K562 (cell line): ENCODE data around the gene LSM11.

ENCODE experiments used
- CEBPB ChIP-seq: fragments of 450-650 bp; IDR thresholded peaks from 2 replicates; pipeline ENCODE4 v1.6.1; 2016; ENCODE audit warnings: missing genetic modification characterization, missing compliant biosample characterization
- MAZ ChIP-seq, 2 experiments: fragments of 450-650 bp in 1 of 2; sonication (generic) in 1 of 2; formaldehyde crosslinking; IDR thresholded peaks in 1 of 2; conservative IDR thresholded peaks in 1 of 2; 2 replicates each; pipeline versions ENCODE4 v1.4.0 to v1.5.0; 2020; ENCODE audit warnings: mild to moderate bottlenecking in 1 of 2, missing genetic modification reagents in 1 of 2
- RAD21 ChIP-seq, 2 experiments: fragments of 250-450 bp in 1 of 2; fragments of 450-650 bp in 1 of 2; sonication (Bioruptor Pico) in 1 of 2; formaldehyde crosslinking in 1 of 2; IDR thresholded peaks in 1 of 2; conservative IDR thresholded peaks in 1 of 2; 2 replicates each; pipeline versions ENCODE4 v1.4.0 to v1.8.0; 2020 to 2022; ENCODE audit warnings: mild to moderate bottlenecking in 2 of 2, moderate library complexity in 1 of 2
- RBM25 ChIP-seq: fragments of 200-400 bp; formaldehyde crosslinking; IDR thresholded peaks from 2 replicates; pipeline ENCODE4 v1.6.1; 2018; ENCODE audit warnings: low read length, low read depth, moderate library complexity; ENCODE audit not compliant: severe bottlenecking
- SMC3 ChIP-seq: conservative IDR thresholded peaks from 2 replicates; pipeline ENCODE4 v1.6.1; 2011; ENCODE audit warnings: low read depth, low read length, improper control_type of control experiment; ENCODE audit not compliant: insufficient read depth
- SPI1 ChIP-seq: IDR thresholded peaks from 2 replicates; pipeline ENCODE4 v1.6.1; 2011; ENCODE audit warnings: low read depth, low read length, control low read depth, borderline replicate concordance
- TAF7 ChIP-seq: fragments of 450-650 bp; IDR thresholded peaks from 2 replicates; pipeline ENCODE4 v1.6.1; 2016; ENCODE audit warnings: missing genetic modification characterization, missing compliant biosample characterization
- ZNF174 ChIP-seq: fragments of 250-450 bp; sonication (Bioruptor Pico); IDR thresholded peaks from 2 replicates; pipeline ENCODE4 v1.4.0; 2020; ENCODE audit warnings: mild to moderate bottlenecking
- TF ChIP-seq, protein P1 (sequence below): fragments of 250-450 bp; sonication (Bioruptor Pico); IDR thresholded peaks from 2 replicates; pipeline ENCODE4 v1.8.0; 2021; ENCODE audit warnings: moderate library complexity, mild to moderate bottlenecking, inconsistent platforms

DNA sequence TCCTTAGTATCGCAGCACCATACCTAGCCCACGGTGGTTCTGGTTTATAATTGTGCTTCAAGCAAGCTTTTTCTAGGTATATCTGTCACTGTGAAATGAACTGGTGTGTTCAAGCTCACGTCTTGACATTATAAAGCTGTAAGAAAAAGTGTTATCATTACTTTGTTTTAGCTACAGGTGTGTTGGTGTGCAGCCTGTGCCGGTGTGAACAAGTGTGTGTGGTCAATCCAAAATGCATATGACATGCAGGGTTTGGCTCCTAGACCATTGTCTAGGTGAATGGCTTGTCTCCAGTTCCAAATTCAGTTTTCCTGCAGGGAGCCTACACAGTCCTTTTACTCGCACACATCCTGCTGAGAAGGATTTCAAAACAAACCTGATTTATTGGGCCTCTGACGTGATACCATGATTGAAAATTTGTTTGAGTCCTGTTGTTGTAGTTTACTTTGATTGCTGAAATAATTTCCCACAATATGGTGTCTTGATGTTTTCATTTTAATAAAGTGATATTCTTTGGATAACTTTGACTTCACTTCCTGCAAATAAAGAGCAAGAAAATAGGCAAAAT lies 3.7 kb downstream of the LSM11 start:
- no peak for TF ChIP-seq ZNF174 (CRISPR knock-in tag)
- TF ChIP-seq, protein P1, sequence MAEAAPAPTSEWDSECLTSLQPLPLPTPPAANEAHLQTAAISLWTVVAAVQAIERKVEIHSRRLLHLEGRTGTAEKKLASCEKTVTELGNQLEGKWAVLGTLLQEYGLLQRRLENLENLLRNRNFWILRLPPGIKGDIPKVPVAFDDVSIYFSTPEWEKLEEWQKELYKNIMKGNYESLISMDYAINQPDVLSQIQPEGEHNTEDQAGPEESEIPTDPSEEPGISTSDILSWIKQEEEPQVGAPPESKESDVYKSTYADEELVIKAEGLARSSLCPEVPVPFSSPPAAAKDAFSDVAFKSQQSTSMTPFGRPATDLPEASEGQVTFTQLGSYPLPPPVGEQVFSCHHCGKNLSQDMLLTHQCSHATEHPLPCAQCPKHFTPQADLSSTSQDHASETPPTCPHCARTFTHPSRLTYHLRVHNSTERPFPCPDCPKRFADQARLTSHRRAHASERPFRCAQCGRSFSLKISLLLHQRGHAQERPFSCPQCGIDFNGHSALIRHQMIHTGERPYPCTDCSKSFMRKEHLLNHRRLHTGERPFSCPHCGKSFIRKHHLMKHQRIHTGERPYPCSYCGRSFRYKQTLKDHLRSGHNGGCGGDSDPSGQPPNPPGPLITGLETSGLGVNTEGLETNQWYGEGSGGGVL (CRISPR knock-in tag): no peak
- TF ChIP-seq RBM25: no peak
- TF ChIP-seq CEBPB: no peak
- TF ChIP-seq MAZ (CRISPR knock-in tag; conservative IDR thresholded peaks at IDR 0.05 in 1 of 2, IDR thresholded peaks at IDR 0.05 in 1 of 2): no peak
- TF ChIP-seq SPI1: no peak
- TF ChIP-seq TAF7 (tag): no peak
- no peak for TF ChIP-seq RAD21 (CRISPR knock-in tag; conservative IDR thresholded peaks at IDR 0.05 in 1 of 2, IDR thresholded peaks at IDR 0.05 in 1 of 2)
- TF ChIP-seq SMC3: no peak
